Prostate gland (tissue), 2 donors: Measurements from ENCODE around the gene IFT81.
"Not testable (repeated sequence)": the region's sequence is repeated elsewhere in the genome, so short reads cannot be mapped to it uniquely, and the experiment has no call there.

Source experiments
- CTCF ChIP-seq, 4 experiments: fragments of 200-600 bp in 2 of 4; fragments of 450-650 bp in 2 of 4; sonication (generic) in 2 of 4; IDR thresholded peaks; 1 replicate in 3 of 4; 2 replicates in 1 of 4; pipeline ENCODE4 v1.5.1; 2016 to 2019; ENCODE audit warnings: antibody characterized with exemption in 4 of 4, mild to moderate bottlenecking in 2 of 4, moderate library complexity in 2 of 4
- POLR2A ChIP-seq: fragments of 450-650 bp; IDR thresholded peaks from one replicate; pipeline ENCODE4 v1.6.1; 2016; ENCODE audit warnings: antibody characterized with exemption, mild to moderate bottlenecking
- POLR2AphosphoS5 ChIP-seq: sonication (generic); formaldehyde crosslinking; IDR thresholded peaks from one replicate; pipeline ENCODE4 v1.6.1; 2017; ENCODE audit warnings: antibody characterized with exemption

GRCh38 chr12:110117210-110117609, 6.9 kb upstream of the IFT81 start:
- TF ChIP-seq CTCF (IDR thresholded peaks at IDR 0.05); POLR2A; POLR2AphosphoS5: not testable (repeated sequence)
